Measurements from ENCODE around the gene CDH23. TPM values are rescaled to one million over a fixed set of nuclear protein-coding genes. Genes with fewer than 3 reads are reported as not detected.

Gene CDH23
- total and polyA plus RNA-seq, 7 donors = 1.00 to 3.8 (median 1.9) TPM

DNA sequence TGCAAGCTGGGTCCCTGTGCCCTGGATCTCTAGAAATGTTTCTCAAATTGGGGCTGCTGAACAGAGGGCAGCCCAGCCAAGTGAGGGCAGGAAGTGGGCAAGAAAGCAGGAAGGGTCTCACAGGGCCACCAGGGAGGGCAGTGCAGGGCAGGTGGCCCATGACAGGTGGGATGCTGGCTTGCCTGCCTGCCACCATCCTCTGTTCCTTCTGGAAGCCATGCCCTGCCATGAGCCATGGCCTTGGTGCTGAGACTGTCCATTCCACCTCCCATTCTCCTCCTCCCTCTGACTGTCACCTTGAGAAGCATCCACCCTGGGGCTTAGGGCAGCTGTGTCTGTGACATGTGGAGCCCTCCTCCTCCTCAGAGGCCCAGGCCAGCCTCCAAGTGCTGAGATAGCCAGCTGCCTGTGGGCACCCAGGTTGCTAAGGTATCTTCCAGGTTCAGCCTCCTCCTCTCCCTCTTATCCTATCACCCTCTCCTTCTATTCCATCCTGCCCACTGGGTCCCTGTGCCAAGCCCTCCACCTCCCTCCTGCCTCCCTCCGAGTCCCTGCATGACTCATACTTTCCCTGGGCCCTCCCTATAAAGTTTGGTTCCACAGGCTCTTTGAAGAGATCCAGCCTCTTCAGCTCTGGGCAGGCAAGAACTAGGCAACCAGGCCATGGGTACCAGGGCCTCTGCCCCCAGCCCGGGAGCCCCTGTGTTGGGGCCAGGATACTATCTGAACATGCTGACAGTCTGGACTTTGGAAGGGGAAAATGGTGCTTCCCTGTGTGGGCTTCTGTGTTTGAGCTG lies 375.3 kb downstream of the CDH23 start:
- TF ChIP-seq, protein P1, sequence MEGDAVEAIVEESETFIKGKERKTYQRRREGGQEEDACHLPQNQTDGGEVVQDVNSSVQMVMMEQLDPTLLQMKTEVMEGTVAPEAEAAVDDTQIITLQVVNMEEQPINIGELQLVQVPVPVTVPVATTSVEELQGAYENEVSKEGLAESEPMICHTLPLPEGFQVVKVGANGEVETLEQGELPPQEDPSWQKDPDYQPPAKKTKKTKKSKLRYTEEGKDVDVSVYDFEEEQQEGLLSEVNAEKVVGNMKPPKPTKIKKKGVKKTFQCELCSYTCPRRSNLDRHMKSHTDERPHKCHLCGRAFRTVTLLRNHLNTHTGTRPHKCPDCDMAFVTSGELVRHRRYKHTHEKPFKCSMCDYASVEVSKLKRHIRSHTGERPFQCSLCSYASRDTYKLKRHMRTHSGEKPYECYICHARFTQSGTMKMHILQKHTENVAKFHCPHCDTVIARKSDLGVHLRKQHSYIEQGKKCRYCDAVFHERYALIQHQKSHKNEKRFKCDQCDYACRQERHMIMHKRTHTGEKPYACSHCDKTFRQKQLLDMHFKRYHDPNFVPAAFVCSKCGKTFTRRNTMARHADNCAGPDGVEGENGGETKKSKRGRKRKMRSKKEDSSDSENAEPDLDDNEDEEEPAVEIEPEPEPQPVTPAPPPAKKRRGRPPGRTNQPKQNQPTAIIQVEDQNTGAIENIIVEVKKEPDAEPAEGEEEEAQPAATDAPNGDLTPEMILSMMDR (IDR thresholded peaks at IDR 0.05) = no peak
- Histone ChIP-seq H3K4me3 (peak overlapping the region; percentile 76), H3K4me1 (peaks cover 69% of the 10 kb centered on the region), H3K27me3 (ENCODE audit: insufficient read depth in 3 of 3, low read length in 2 of 3) (no peaks in the 10 kb centered on the region), H3K9me3 (no peaks in the 10 kb centered on the region), H3K36me3 (ENCODE audit: insufficient read depth in 1 of 2, low read depth in 1 of 2) (no peaks in the 10 kb centered on the region), H3K27ac (peak overlapping the region; percentile 81)
- DNase-seq (peak; percentile 67 to 78), ATAC-seq (peak; percentile 9 to 46 (median 26))
- intact Hi-C loops (cut with DNase I) = loop anchor here in 1 of 2 donors (5.0 kb wide), 1 partner anchor 75 kb away; no protein-coding TSS in a partner anchor
- 11 to 35% (median 13%) methylated on average over 2 of the region's 2 CpGs for WGBS, 3 donors

DNA sequence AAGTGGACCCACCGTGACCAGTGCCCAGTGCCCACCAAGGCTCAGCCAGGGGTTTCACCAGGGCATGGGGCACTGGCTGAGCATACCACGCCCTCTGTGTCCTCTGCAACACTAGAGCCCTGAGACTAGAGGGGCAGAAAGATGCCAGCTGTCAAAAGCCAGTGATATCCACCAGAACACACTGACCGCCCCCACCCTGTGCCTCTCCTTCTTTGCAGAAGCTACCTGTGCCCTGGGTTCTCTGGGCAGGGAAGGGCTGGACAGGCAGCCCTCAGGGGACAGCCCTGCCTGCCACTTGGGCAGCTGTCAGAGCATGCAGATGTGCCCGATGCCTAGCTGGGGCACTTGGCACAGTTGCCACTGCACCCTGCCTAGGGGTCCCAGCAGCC lies 376.1 kb downstream of the CDH23 start:
- no peaks in the 10 kb centered on the region for H3K27me3 ChIP-seq (ENCODE audit: insufficient read depth in 3 of 3, low read length in 2 of 3)
- H3K27ac ChIP-seq = peak overlapping the region; percentile 81
- DNase-seq (no peak), ATAC-seq (peak in 3 of 4 donors; percentile 4 to 5 (median 5))
- WGBS, 3 donors = 25 to 40% (median 31%) methylated on average over 4 of the region's 4 CpGs
- H3K4me1 ChIP-seq = peaks cover 61% of the 10 kb centered on the region
- intact Hi-C loops (cut with DNase I) = loop anchor here in 1 of 2 donors (5.0 kb wide), 1 partner anchor 76 kb away; no protein-coding TSS in a partner anchor
- H3K4me3 ChIP-seq = peak overlapping the region; percentile 76
- TF ChIP-seq, protein P1 (IDR thresholded peaks at IDR 0.05) = no peak
- no peaks in the 10 kb centered on the region for H3K9me3 ChIP-seq
- H3K36me3 ChIP-seq (ENCODE audit: insufficient read depth in 1 of 2, low read depth in 1 of 2) = no peaks in the 10 kb centered on the region

DNA sequence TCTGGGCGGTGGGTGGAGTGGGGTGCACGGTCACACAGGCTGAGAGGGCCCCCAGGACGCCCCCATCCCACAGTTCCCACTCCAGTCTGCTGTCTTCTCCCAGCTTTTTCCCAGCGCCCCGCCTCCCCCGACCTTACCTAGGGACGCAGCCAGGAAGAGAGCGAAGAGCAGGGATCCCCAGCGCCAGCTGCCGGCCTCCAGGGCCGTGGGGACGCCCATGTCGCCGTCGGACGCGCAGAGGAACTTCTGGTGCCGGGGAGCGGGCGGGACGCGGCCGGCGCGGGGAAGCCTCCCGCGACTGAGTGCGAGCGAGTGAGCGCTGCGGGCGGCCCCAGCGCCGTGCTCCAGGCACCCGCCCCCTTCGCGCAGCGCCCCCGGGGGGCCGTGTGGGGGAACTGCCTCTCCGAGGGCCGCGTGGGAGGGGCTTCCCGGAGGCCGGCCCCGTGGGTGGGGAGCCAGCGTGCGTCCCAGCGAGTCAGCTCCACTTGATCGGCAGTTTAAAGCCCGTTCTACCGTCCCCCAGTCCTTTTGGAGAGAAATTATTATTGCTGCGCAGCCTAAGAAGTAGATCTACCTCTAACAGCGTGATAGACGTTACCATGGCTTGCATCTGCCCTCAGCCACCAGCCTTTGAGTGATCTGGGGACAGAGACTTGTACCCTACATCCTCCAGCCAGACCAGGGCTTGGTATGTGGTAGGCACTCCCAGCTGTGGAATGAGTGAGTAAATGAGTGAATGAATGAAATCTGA lies 376.7 kb downstream of the CDH23 start, which contains the start of gene VSIR:
VSIR (minus strand) TSS at position 300 of the 751 bp plus-strand sequence; CDS start at position 219, 81 bp downstream.
- TF ChIP-seq, protein P1 (IDR thresholded peaks at IDR 0.05) = peak; percentile 85
- H3K4me1 ChIP-seq = peaks cover 56% of the 10 kb centered on the region
- peak; percentile 84 to 90 (median 88) for ATAC-seq
- WGBS, 3 donors = 1 to 2% (median 2%) methylated on average over 44 to 55 of the region's 55 CpGs
- no peaks in the 10 kb centered on the region for H3K27me3 ChIP-seq (ENCODE audit: insufficient read depth in 3 of 3, low read length in 2 of 3)
- peak within 1 kb of the TSS; percentile 81 for H3K27ac ChIP-seq
- peak; percentile 89 to 95 for DNase-seq
- H3K9me3 ChIP-seq = no peaks in the 10 kb centered on the region
- intact Hi-C loops (cut with DNase I) = loop anchor here in 1 of 2 donors (5.0 kb wide), 1 partner anchor 76 kb away; no protein-coding TSS in a partner anchor
- peak within 1 kb of the TSS; percentile 76 for H3K4me3 ChIP-seq
- H3K36me3 ChIP-seq (ENCODE audit: insufficient read depth in 1 of 2, low read depth in 1 of 2) = no peaks in the 10 kb centered on the region

DNA sequence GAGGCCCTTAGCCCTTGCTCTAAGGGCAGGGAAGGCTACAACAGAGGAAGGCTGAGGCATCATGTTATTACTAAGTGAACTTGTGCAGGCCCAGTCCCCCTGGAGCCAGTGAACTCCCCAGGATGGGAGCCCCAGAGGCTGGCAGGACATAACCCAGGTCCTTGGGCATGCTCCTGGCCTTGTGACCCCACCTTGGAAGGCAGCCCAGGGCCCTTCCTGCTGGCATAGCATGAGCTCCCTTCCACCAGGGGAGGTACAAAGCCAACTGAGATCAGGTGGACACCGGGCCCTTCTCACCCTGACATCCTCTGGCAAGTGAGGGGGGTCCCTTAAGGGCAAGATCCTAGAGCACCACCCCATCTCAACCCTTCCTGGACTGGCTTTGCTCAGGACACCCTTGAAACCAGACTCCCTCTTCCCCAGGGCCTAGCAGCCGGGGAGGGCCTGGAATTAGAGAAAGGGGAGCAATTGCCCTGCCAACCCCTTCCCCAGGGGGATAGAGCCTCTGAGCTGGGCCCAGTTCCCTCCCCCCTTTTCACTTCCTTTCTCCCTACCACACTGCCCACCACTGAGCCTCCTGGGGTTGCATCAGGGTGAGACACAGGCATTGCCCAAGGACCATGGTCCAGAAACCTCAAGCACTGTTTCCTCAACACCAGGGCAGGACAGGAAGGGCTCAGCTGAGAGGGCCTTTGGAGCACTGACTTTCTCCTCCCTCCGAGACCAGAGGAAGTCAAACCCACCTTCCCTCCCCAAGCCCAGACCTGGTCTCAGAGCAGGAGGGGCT lies 378.4 kb downstream of the CDH23 start:
- peak overlapping the region; percentile 13 for H3K27ac ChIP-seq
- whole genome bisulfite sequencing, 3 donors = 42 to 54% (median 46%) methylated on average over 3 of the region's 3 CpGs

More for the DNA sequence above, 378.4 kb downstream of the CDH23 start:
- peaks cover 42% of the 10 kb centered on the region for H3K4me1 ChIP-seq
- DNase-seq (no peak), ATAC-seq (no peak)
- no peaks in the 10 kb centered on the region for H3K9me3 ChIP-seq
- intact Hi-C loops (cut with DNase I) = loop anchor here in 1 of 2 donors (5.0 kb wide), 1 partner anchor 78 kb away; no protein-coding TSS in a partner anchor
- H3K27me3 ChIP-seq (ENCODE audit: insufficient read depth in 3 of 3, low read length in 2 of 3) = no peaks in the 10 kb centered on the region
- H3K4me3 ChIP-seq = no peak overlapping the region
- no peaks in the 10 kb centered on the region for H3K36me3 ChIP-seq (ENCODE audit: insufficient read depth in 1 of 2, low read depth in 1 of 2)
- TF ChIP-seq, protein P1 (IDR thresholded peaks at IDR 0.05) = no peak

Data from psoas muscle (tissue), 8 donors.